GM12878 (cell line): ENCODE data around the gene LTBP3.

Experiments
- ASH2L ChIP-seq: fragments of 300-600, 200-600 bp; sonication (generic); IDR thresholded peaks from 2 replicates; pipeline ENCODE4 v1.6.1; 2017; ENCODE audit warnings: low read depth, mild to moderate bottlenecking, borderline replicate concordance
- ATF3 ChIP-seq: IDR thresholded peaks from 2 replicates; pipeline ENCODE4 v1.6.1; 2011; ENCODE audit warnings: low read depth, mild to moderate bottlenecking, low read length, moderate library complexity, borderline replicate concordance; ENCODE audit errors: extremely low read depth
- CTCF ChIP-seq, 3 experiments: IDR thresholded peaks in 2 of 3; conservative IDR thresholded peaks in 1 of 3; 2 replicates each; pipeline ENCODE4 v1.5.1; 2011; ENCODE audit warnings: low read depth in 3 of 3, low read length in 3 of 3, mild to moderate bottlenecking in 3 of 3, control low read depth in 2 of 3, moderate library complexity in 2 of 3, inconsistent platforms in 1 of 3, mixed read lengths in 1 of 3; ENCODE audit not compliant: control insufficient read depth in 2 of 3, insufficient read depth in 1 of 3; ENCODE audit errors: extremely low read depth in 1 of 3
- GABPA ChIP-seq: IDR thresholded peaks from 2 replicates; pipeline ENCODE4 v1.6.1; 2014; ENCODE audit warnings: antibody characterized with exemption, low read depth, mild to moderate bottlenecking, inconsistent platforms
- HDAC6 ChIP-seq: fragments of 200-600 bp; sonication (generic); IDR thresholded peaks from one replicate; pipeline ENCODE4 v1.8.0; 2017; ENCODE audit warnings: antibody characterized with exemption; ENCODE audit not compliant: unreplicated experiment
- NFYA ChIP-seq: IDR thresholded peaks from 2 replicates; pipeline ENCODE4 v1.6.1; 2011; ENCODE audit warnings: low read depth, mild to moderate bottlenecking, low read length, improper control_type of control experiment, borderline replicate concordance
- RCOR1 ChIP-seq: conservative IDR thresholded peaks from 2 replicates; pipeline ENCODE4 v1.6.1; 2012; ENCODE audit warnings: low read depth, low read length, improper control_type of control experiment
- REST ChIP-seq: IDR thresholded peaks from 2 replicates; pipeline ENCODE4 v1.6.1; 2012; ENCODE audit warnings: mild to moderate bottlenecking, low read depth, low read length
- SIN3A ChIP-seq: IDR thresholded peaks from 2 replicates; pipeline ENCODE4 v1.6.1; 2012; ENCODE audit warnings: low read depth, low read length, improper control_type of control experiment
- SP1 ChIP-seq: IDR thresholded peaks from one replicate; pipeline ENCODE4 v1.6.1; 2011; ENCODE audit warnings: low read depth, low read length
- USF1 ChIP-seq: IDR thresholded peaks from 2 replicates; pipeline ENCODE4 v1.6.1; 2011; ENCODE audit warnings: borderline replicate concordance, low read depth, mild to moderate bottlenecking, moderate library complexity, mixed read lengths, low read length; ENCODE audit not compliant: insufficient read depth; ENCODE audit errors: extremely low read length
- ZBTB33 ChIP-seq: fragments of 450-650 bp; IDR thresholded peaks from 2 replicates; pipeline ENCODE4 v1.6.1; 2017; ENCODE audit warnings: mild to moderate bottlenecking
- ZBTB40 ChIP-seq: fragments of 450-650 bp; IDR thresholded peaks from 2 replicates; pipeline ENCODE4 v1.6.1; 2016; ENCODE audit warnings: mild to moderate bottlenecking, moderate library complexity, borderline replicate concordance

- TF ChIP-seq CTCF (IDR thresholded peaks at IDR 0.05 in 2 of 3, conservative IDR thresholded peaks at IDR 0.05 in 1 of 3; ENCODE audit: control insufficient read depth in 2 of 3, extremely low read depth in 1 of 3, insufficient read depth in 1 of 3, low read depth in 3 of 3, low read length in 3 of 3) (no peak), ATF3 (no peak), RCOR1 (no peak), ZBTB33 (no peak), ASH2L (no peak), REST (no peak), USF1 (no peak), HDAC6 (no peak), ZBTB40 (no peak), GABPA (no peak), SIN3A (no peak; the same call in 1 of the 2 replicates), SP1 (no peak), NFYA (no peak)
These were observed 19.0 kb upstream of the LTBP3 start for GRCh38 chr11:65576867-65577755.
